PFSK-1 (cell line): ENCODE results near the gene FFAR4.

Source experiments
- FOXP2 ChIP-seq: optimal IDR thresholded peaks from 2 replicates; pipeline ENCODE3; 2011; ENCODE audit warnings: borderline replicate concordance, control low read depth, inconsistent platforms; ENCODE audit not compliant: insufficient read depth; ENCODE audit errors: extremely low read length, extremely low read depth
- POLR2AphosphoS5 ChIP-seq: IDR thresholded peaks from 2 replicates; pipeline ENCODE4 v1.6.1; 2012; ENCODE audit warnings: low read depth, mild to moderate bottlenecking, control low read depth, low read length, moderate library complexity
- SIN3A ChIP-seq: IDR thresholded peaks from 2 replicates; pipeline ENCODE4 v1.6.1; 2012; ENCODE audit warnings: mild to moderate bottlenecking, low read length, moderate library complexity, borderline replicate concordance; ENCODE audit not compliant: insufficient read depth

DNA sequence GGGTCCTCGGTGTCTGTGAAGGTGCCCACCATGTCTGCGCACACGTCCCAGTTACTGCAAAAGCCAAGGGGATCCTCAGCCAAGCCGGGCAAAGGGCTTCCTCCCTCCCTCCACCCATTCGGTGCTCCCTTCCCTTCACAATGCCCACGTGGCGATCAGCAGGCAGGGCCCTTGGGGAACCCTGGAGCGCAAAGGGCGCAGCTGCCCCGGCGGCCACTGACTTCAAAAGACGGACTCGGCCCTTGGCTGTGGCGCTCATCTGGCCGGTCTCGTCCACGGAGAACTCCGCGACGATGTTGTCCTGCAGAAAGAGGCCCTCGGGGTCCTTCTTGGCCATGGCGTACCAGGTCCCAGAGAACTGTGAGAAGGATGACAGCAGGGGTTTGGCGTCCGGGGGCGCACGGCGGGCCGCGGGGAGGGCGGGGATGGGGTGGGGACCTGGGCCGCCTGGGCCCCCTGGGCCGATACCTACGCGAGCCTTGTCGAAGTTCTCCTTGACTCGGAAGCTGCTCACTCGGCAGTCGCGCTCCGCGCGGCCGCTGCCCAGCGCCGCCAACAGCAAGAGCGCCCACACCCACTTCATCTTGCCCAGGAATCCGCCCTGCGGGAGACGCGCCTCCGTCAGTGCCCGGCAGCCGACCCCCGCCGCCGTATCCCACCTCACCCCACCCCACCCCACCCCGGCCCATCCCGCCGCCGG, 34.1 kb downstream of the FFAR4 start:
- no peak for TF ChIP-seq POLR2AphosphoS5
- TF ChIP-seq SIN3A, result no peak
- TF ChIP-seq FOXP2, result no peak
